RKO (cell line): ENCODE results near the gene SEMA5A.
A peak's percentile ranks its signal among the peaks of the same experiment; 100 is the strongest.

Experiments
- DNase-seq: peaks from one replicate; pipeline ENCODE4 v3.0.0-alpha.2; 2016; ENCODE audit warnings: low spot score

The SEMA5A gene

GRCh38 chr5:9545992-9546851, at the start of gene SEMA5A:
SEMA5A (minus strand) TSS chr5:9546075; CDS start chr5:9379946, 166,129 bp downstream.
- no peak for DNase-seq

GRCh38 chr5:9594913-9595312, 49.0 kb upstream of the SEMA5A start:
- no peak for DNase-seq

- DNase-seq, result no peak
These were observed 43.4 kb upstream of the SEMA5A start for GRCh38 chr5:9589049-9589835.

GRCh38 chr5:9588254-9588653, 42.4 kb upstream of the SEMA5A start:
- no peak for DNase-seq

GRCh38 chr5:9587135-9587534, 41.3 kb upstream of the SEMA5A start:
- no peak for DNase-seq

DNA sequence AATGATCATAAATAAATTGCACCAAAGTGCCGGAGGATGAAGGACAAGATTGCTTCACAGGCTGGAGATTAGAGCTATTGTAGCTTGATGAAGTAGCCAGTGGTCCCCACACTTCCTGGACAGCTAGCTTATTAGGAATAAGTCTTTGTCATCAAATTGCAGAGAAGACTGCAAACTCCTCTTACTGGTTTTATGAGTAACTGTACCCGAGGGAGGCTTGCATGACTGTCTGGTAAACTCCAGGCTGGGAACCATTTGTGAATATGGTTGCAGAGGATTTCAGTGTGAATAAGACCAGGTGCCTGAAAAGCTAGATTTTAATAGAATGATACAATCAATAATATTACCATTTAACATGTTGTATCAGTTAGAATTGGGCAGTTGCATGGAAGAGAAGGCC, 36.5 kb upstream of the SEMA5A start:
- no peak for DNase-seq

DNA sequence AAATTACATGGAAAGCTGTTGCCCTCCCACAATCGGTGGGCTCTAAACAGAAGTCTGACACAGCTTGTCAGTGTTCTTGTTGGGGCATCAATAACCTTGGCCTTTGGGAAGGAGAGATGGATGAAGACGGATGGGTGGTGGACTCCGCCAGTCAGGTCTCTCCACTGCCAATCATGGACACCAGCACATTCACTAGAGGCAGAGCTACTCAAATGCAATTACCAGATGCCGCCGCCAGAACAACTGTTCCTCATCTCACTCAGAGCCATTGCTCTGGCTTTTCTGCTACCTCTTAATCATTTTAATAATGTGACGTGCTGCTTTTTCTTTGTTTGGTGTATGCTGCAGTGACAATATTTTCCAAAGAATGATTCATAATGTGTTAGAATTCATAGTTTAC, 27.9 kb upstream of the SEMA5A start:
- no peak for DNase-seq

- no peak for DNase-seq
These were observed 26.4 kb upstream of the SEMA5A start for GRCh38 chr5:9572246-9572645.

GRCh38 chr5:9570876-9571275, 25.0 kb upstream of the SEMA5A start:
- no peak for DNase-seq

DNA sequence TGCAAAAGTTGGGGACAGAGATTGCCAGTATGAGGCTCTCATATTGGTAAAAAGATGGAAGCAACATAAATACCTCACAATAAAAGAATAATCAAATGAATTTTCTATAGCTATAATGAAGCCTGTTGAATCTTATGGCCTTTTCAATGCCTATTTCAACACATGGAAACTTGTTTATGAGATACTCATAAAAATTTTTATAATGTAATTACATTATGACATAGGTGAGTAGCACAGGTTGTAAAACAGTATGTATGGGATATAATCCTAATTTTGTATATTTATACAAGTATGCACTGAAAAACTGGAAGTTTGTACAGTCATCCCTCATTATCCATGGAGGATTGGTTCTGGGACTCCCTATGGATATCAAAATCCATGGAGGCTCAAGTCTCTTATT, 21.2 kb upstream of the SEMA5A start:
- no peak for DNase-seq

DNA sequence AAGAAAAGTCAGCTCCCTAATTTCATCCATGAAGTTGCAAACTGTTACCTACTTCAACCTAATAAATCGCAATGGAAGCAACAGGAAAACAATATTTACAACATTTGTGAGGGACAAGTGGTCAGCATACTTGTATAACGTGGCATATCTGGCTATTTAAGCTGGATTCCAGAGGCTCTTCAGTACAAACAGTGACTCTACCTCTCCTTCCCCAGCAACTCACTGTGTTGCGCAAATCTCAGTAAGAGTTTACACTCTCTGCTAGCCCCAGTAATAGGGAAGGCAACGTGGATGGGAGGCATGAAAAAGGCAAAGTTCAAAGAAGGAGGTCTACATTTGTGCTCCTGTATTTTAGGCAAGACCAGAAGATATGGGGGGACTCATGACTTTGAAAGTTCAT, 18.9 kb upstream of the SEMA5A start:
- DNase-seq, result no peak

- DNase-seq, result peak; percentile 20
These were observed 16.3 kb upstream of the SEMA5A start for GRCh38 chr5:9562141-9562540.

GRCh38 chr5:9559965-9560364, 14.1 kb upstream of the SEMA5A start:
- DNase-seq, result no peak

GRCh38 chr5:9558319-9558965, 12.6 kb upstream of the SEMA5A start:
- DNase-seq, result no peak

DNA sequence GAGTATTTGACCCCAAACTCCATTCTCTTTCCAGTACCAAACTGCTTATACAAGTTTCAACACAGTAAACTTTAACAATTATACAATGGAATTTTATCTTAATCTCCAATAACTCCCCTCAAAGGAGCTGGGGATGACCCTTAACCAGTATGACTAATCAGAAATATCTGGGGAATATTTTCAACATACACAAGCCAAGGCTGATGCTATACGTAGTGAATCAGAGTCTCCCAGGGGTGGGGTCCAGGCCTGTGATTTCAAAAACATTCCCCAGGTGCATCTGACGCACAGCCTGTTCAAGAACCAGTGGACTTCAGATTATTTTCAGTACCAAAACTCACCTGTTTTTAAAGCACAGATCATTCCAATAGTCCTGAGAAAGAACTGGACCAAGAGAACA, 11.8 kb upstream of the SEMA5A start:
- DNase-seq, result no peak

DNA sequence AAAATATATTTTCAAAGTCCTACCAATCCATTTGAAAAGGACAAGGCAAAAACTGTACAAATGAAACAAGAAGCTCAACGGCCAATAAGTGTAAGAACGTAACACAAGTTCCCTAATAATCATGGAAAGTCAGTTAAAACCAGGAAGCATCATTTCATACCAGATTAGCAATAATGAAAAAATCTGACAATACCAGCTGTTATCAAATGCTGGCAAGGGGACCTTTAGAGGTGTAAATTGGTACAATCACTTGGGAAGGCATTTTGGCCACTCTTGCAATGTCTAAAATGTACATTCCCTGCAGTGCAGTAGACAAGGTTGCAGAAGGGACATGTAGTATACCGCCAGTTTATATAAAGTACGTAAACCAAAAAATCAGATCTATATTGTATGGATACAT, 10.1 kb upstream of the SEMA5A start:
- DNase-seq, result no peak

GRCh38 chr5:9554122-9554521, 8.2 kb upstream of the SEMA5A start:
- no peak for DNase-seq

- no peak for DNase-seq
These were observed 7.7 kb upstream of the SEMA5A start for GRCh38 chr5:9553561-9553960.

- DNase-seq, result no peak
These were observed 6.0 kb upstream of the SEMA5A start for GRCh38 chr5:9551567-9552537.

DNA sequence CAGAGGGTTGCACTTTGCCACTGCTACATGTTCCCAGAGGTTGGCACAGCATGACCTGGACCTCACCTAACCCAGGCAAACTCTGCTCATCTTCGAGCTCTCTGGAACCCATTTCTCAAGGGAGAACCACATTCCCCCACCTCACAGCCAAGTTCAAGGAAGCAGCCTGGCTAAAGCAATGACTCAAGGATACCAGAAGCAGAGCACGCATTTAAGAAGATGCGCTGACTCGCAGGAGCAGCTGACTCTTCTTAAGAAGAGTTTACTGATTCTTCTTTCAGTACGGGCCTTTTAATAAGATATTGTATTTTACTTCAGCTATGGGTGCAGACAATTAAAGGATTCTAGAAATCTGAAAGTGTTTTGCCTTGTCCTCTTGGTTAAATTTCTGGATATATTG, 4.1 kb upstream of the SEMA5A start:
- no peak for DNase-seq

DNA sequence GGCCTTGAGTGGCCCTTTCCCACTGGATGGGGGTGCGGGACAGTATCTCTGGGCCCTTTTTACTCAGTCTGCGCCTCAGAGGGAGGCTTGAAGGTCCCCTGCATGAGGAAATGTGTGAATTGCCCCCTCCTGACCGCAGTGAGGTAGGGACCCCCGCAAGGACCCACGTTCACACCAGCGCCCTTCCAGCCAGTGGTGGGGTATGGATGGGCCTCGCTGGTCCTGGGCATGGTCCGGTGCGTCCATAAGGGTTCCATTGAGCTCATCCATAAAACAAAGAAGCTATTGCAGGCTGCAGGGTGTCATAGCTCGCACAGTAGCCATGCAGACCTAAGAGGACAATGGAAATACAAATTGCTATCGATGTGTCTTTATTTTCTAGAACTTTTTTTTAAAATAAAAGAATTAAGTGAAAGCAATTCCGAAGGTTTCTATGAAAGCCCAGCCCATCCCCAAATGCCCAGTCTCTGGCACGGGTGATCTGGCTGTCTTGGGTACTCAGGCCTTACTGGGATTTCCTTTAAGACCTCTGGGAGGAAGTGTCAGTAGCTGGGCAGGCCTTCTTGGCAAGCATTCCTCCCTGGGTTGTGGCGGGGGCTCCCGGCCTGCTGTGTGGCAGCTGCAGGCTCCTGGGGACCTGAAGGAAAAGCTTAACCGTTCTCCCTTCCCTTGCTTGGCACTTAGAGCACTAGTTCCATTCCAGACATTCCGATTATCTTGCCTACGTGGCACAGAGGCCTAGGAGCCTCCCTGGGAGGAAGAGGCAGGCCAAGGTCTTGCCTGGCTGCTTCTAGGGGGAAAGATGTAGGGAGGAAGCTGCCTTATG, 1.5 kb upstream of the SEMA5A start:
- DNase-seq, result no peak
